Spleen (tissue), 11 donors: Measurements from ENCODE around the gene CELA2B. TPM values are rescaled to one million over a fixed set of nuclear protein-coding genes. Genes with fewer than 3 reads are reported as not detected.

ENCODE experiments used
- DNase-seq: peaks from one replicate; pipeline ENCODE4 v3.0.0-alpha.2; 2020
- H3K27ac ChIP-seq, 8 donors: fragments of 200-600 bp; sonication (generic) in 7 of 8; 1 replicate in 4 of 8; 2 replicates in 4 of 8; pipeline versions ENCODE4 v1.5.0 to v1.8.0; 2016 to 2021; ENCODE audit warnings: inconsistent platforms in 4 of 8, mild to moderate bottlenecking in 4 of 8, moderate library complexity in 1 of 8
- H3K27me3 ChIP-seq, 7 donors: fragments of 200-600 bp; sonication (generic) in 6 of 7; replicated peaks in 1 of 7; 1 replicate in 4 of 7; 2 replicates in 3 of 7; pipeline versions ENCODE4 v1.5.0 to v1.8.0; 2016 to 2021; ENCODE audit warnings: inconsistent platforms in 3 of 7, mild to moderate bottlenecking in 1 of 7
- H3K36me3 ChIP-seq, 6 donors: fragments of 200-600 bp; sonication (generic) in 5 of 6; 1 replicate in 4 of 6; 2 replicates in 2 of 6; pipeline versions ENCODE4 v1.5.0 to v1.8.0; 2016 to 2021; ENCODE audit warnings: inconsistent platforms in 2 of 6
- H3K4me1 ChIP-seq, 6 donors: fragments of 200-600 bp; sonication (generic) in 5 of 6; 1 replicate in 3 of 6; 2 replicates in 3 of 6; pipeline versions ENCODE4 v1.5.0 to v1.8.0; 2016 to 2021; ENCODE audit warnings: inconsistent platforms in 3 of 6
- H3K4me3 ChIP-seq, 8 donors: fragments of 200-600 bp; sonication (generic) in 7 of 8; 1 replicate in 4 of 8; 2 replicates in 4 of 8; pipeline versions ENCODE4 v1.5.0 to v1.8.0; 2016 to 2021; ENCODE audit warnings: inconsistent platforms in 4 of 8, mild to moderate bottlenecking in 4 of 8, moderate library complexity in 2 of 8
- H3K9me3 ChIP-seq, 8 donors: fragments of 200-600 bp; sonication (generic) in 7 of 8; 1 replicate in 4 of 8; 2 replicates in 4 of 8; pipeline versions ENCODE4 v1.5.0 to v1.8.0; 2016 to 2021; ENCODE audit warnings: inconsistent platforms in 4 of 8
- CTCF ChIP-seq, 11 experiments: fragments of 200-600 bp in 7 of 11; fragments of 450-650 bp in 4 of 11; sonication (generic) in 4 of 11; IDR thresholded peaks in 8 of 11; conservative IDR thresholded peaks in 3 of 11; 1 replicate in 7 of 11; 2 replicates in 4 of 11; pipeline versions ENCODE4 v1.4.0 to v1.8.0; 2016 to 2021; ENCODE audit warnings: antibody characterized with exemption in 11 of 11, inconsistent platforms in 4 of 11, mild to moderate bottlenecking in 1 of 11
- POLR2A ChIP-seq, 3 donors: fragments of 450-650 bp; IDR thresholded peaks; one replicate each; pipeline ENCODE4 v1.5.1; 2017; ENCODE audit warnings: antibody characterized with exemption in 3 of 3, mild to moderate bottlenecking in 1 of 3
- POLR2AphosphoS5 ChIP-seq, 3 donors: sonication (generic); formaldehyde crosslinking; IDR thresholded peaks; one replicate each; pipeline ENCODE4 v1.5.1; 2017; ENCODE audit warnings: antibody characterized with exemption in 3 of 3
- WGBS, 5 donors: extraction: QIAGEN DNeasy Blood & Tissue Kit in 3 of 5; methylation state at CpG; one replicate each; pipeline versions ENCODE4 v1.1.5 to v1.1.7; 2013 to 2018; 5-methylcytosine and 5-hydroxymethylcytosine counted together
- intact Hi-C: fragments of 100-400 bp; cut with DNase I; formaldehyde crosslinking; loops from one replicate; pipeline ENCODE4 v1.15.0; 2023; ENCODE audit warnings: low total_unique reads
- polyA plus RNA-seq, 3 donors: library from polyadenylated mRNA; stranded (reverse); fragments of 200-250 nt; gene quantifications; one replicate each; pipeline ENCODE4 v1.2.1, GENCODE V29; 2013
- total RNA-seq, 7 donors: library from RNA; depleted of rRNA in 3 of 7; stranded (reverse); fragments of >200 nt in 3 of 7; fragmentation: NEBNext Ultra II Directional in 4 of 7; extraction: Animal tissue kit (Norgen Biotek cat#: 25700) in 4 of 7; gene quantifications; one replicate each; pipeline versions ENCODE4 v1.1.0 to v1.2.1, GENCODE V29; 2016 to 2021
- donor health status: healthy with polysubstance abuse.
- donor health status: DM: no; HTN: no; CAD: no; lungs with moderate emphysema.
- donor health status: DM: no; HTN: no; CAD: no.
- donor health status: Bipolar disorder and iron deficiency.
- donor health status: healthy.
- donor health status: DM: no; HTN: no; CAD: no.
- donor health status: DM: yes; HTN: yes; CAD: no.

The CELA2B gene
- total and polyA plus RNA-seq, 10 donors = 0.14 TPM; not detected in 9

- WGBS, 5 donors = 76 to 93% (median 81%) methylated on average over 6 of the region's 6 CpGs
- intact Hi-C loops = no loop called here
- peaks cover 0 to 100% (median 72%) of the 10 kb centered on the region in 6 donors for H3K36me3 ChIP-seq
- no peaks in the 10 kb centered on the region for H3K9me3 ChIP-seq
- no peak for DNase-seq
- no peak overlapping the region for H3K4me3 ChIP-seq
- H3K27me3 ChIP-seq = no peaks in the 10 kb centered on the region
- TF ChIP-seq POLR2A (IDR thresholded peaks at IDR 0.05) (no peak), POLR2AphosphoS5 (IDR thresholded peaks at IDR 0.05) (no peak), CTCF (IDR thresholded peaks at IDR 0.05 in 8 of 11, conservative IDR thresholded peaks at IDR 0.05 in 3 of 11) (no peak)
- no peaks in the 10 kb centered on the region for H3K4me1 ChIP-seq
- H3K27ac ChIP-seq = no peak overlapping the region
Measured at GRCh38 chr1:15538771-15539170, 62.9 kb downstream of the CELA2B start.

- no peaks in the 10 kb centered on the region for H3K27me3 ChIP-seq
- no peak for TF ChIP-seq POLR2A (IDR thresholded peaks at IDR 0.05)
- no peak for TF ChIP-seq CTCF (IDR thresholded peaks at IDR 0.05 in 8 of 11, conservative IDR thresholded peaks at IDR 0.05 in 3 of 11)
- no peak for TF ChIP-seq POLR2AphosphoS5 (IDR thresholded peaks at IDR 0.05)
- DNase-seq = no peak
- H3K4me3 ChIP-seq = no peak overlapping the region
- intact Hi-C loops = no loop called here
- 84 to 90% (median 88%) methylated on average over 8 of the region's 8 CpGs for WGBS, 5 donors
- no peaks in the 10 kb centered on the region for H3K4me1 ChIP-seq
- H3K9me3 ChIP-seq = no peaks in the 10 kb centered on the region
- H3K36me3 ChIP-seq = peaks cover 0 to 100% (median 70%) of the 10 kb centered on the region in 6 donors
- no peak overlapping the region for H3K27ac ChIP-seq
Measured at GRCh38 chr1:15540186-15540585, 64.3 kb downstream of the CELA2B start.

Other genes with a start within 250 kb of the CELA2B start
- gene FHAD1, start 228.9 kb upstream of the CELA2B start, total RNA-seq = 1 to 10 TPM in 1 of 7 donors, under 1 TPM in 3, not detected in 3; 0.25 to 1.0 (median 0.28) TPM
- under 1 TPM; 0.22 to 0.43 (median 0.26) TPM for gene FHAD1, start 228.9 kb upstream of the CELA2B start, polyA plus RNA-seq
- 100 to 1,000 TPM; 131 to 226 (median 164) TPM for gene EFHD2, start 66.2 kb upstream of the CELA2B start, total RNA-seq
- 100 to 1,000 TPM in 1 of 3 donors, 10 to 100 TPM in 2; 81.8 to 148 (median 87.1) TPM for gene EFHD2, start 66.2 kb upstream of the CELA2B start, polyA plus RNA-seq
- 1 to 10 TPM in 3 of 7 donors, under 1 TPM in 1, not detected in 3; 0.51 to 5.1 (median 2.1) TPM for gene CTRC, start 37.7 kb upstream of the CELA2B start, total RNA-seq
- gene CTRC, start 37.7 kb upstream of the CELA2B start, polyA plus RNA-seq = 1 to 10 TPM; 1.3 to 7.5 (median 3.5) TPM
- under 1 TPM in 3 of 7 donors, not detected in 4; 0.40 to 0.79 (median 0.40) TPM for gene CELA2A, start 19.4 kb upstream of the CELA2B start, total RNA-seq
- gene CELA2A, start 19.4 kb upstream of the CELA2B start, polyA plus RNA-seq = under 1 TPM; 0.09 to 0.20 (median 0.16) TPM
- gene CASP9, start 48.1 kb downstream of the CELA2B start, total RNA-seq = 10 to 100 TPM; 10.9 to 17.7 (median 13.7) TPM
- 10 to 100 TPM; 10.3 to 11.0 (median 10.6) TPM for gene CASP9, start 48.1 kb downstream of the CELA2B start, polyA plus RNA-seq
- 10 to 100 TPM; 17.0 to 23.0 (median 21.0) TPM for gene DNAJC16, start 50.7 kb downstream of the CELA2B start, total RNA-seq
- gene DNAJC16, start 50.7 kb downstream of the CELA2B start, polyA plus RNA-seq = 1 to 10 TPM; 3.7 to 7.4 (median 5.2) TPM
- 1 to 10 TPM; 1.4 to 3.8 (median 3.0) TPM for gene AGMAT, start 108.9 kb downstream of the CELA2B start, total RNA-seq
- 1 to 10 TPM; 2.8 to 6.1 (median 4.2) TPM for gene AGMAT, start 108.9 kb downstream of the CELA2B start, polyA plus RNA-seq
- 10 to 100 TPM; 43.3 to 75.4 (median 47.2) TPM for gene DDI2, start 141.4 kb downstream of the CELA2B start, total RNA-seq
- gene DDI2, start 141.4 kb downstream of the CELA2B start, polyA plus RNA-seq = 1 to 10 TPM; 4.8 to 7.7 (median 6.2) TPM
- 10 to 100 TPM; 59.1 to 96.0 (median 65.8) TPM for gene PLEKHM2, start 208.2 kb downstream of the CELA2B start, total RNA-seq
- gene PLEKHM2, start 208.2 kb downstream of the CELA2B start, polyA plus RNA-seq = 10 to 100 TPM; 25.9 to 54.1 (median 37.1) TPM